GM21529 (cell line): ENCODE data around the gene MAP2K7.
"Not testable (repeated sequence)": the region's sequence is repeated elsewhere in the genome, so short reads cannot be mapped to it uniquely, and the experiment has no call there.

Source experiments
- ATAC-seq: cut with Tn5 transposase; IDR thresholded peaks from one replicate; pipeline ENCODE4 v1.9.1; 2021; ENCODE audit not compliant: unreplicated experiment

The MAP2K7 gene

GRCh38 chr19:7907122-7907521 is 3.4 kb downstream of the MAP2K7 start:
- ATAC-seq, result no peak

- no peak for ATAC-seq
Measured at GRCh38 chr19:7907544-7907943, 3.9 kb downstream of the MAP2K7 start.

GRCh38 chr19:7908078-7908699 is 4.5 kb downstream of the MAP2K7 start:
- no peak for ATAC-seq

- ATAC-seq, result no peak
Measured at GRCh38 chr19:7908742-7909461, 5.2 kb downstream of the MAP2K7 start.

- ATAC-seq, result no peak
Measured at GRCh38 chr19:7909471-7910067, 5.9 kb downstream of the MAP2K7 start.

- no peak for ATAC-seq
Measured at GRCh38 chr19:7910321-7911161, 6.9 kb downstream of the MAP2K7 start.

GRCh38 chr19:7911508-7912143 is 7.9 kb downstream of the MAP2K7 start:
- ATAC-seq, result no peak

GRCh38 chr19:7912144-7912696 is 8.5 kb downstream of the MAP2K7 start:
- no peak for ATAC-seq

GRCh38 chr19:7912697-7913564 is 9.3 kb downstream of the MAP2K7 start:
- ATAC-seq, result no peak

GRCh38 chr19:7913652-7914051 is 10.0 kb downstream of the MAP2K7 start:
- ATAC-seq, result no peak

GRCh38 chr19:7914099-7914498 is 10.4 kb downstream of the MAP2K7 start:
- no peak for ATAC-seq

GRCh38 chr19:7914598-7915045 is 10.9 kb downstream of the MAP2K7 start, which contains the start of gene TGFBR3L:
TSS of gene TGFBR3L (plus strand) at chr19:7914830.
- no peak for ATAC-seq

- no peak for ATAC-seq
Measured at GRCh38 chr19:7915250-7916102, 11.8 kb downstream of the MAP2K7 start.

GRCh38 chr19:7916103-7916954 is 12.7 kb downstream of the MAP2K7 start:
- ATAC-seq, result no peak

GRCh38 chr19:7916955-7917266 is 13.2 kb downstream of the MAP2K7 start:
- no peak for ATAC-seq

- no peak for ATAC-seq
Measured at GRCh38 chr19:7917267-7918061, 13.8 kb downstream of the MAP2K7 start.

GRCh38 chr19:7918062-7918614 is 14.5 kb downstream of the MAP2K7 start:
- ATAC-seq, result not testable (repeated sequence)
